Activated CD8-positive, alpha-beta memory T cell treated with anti-CD3 and anti-CD28 coated beads, Interleukin-2, amount 50 U/mL, for 24 hours (primary cell): ENCODE results near the gene ABHD12.
"Not testable (repeated sequence)": the region's sequence is repeated elsewhere in the genome, so short reads cannot be mapped to it uniquely, and the experiment has no call there.

ENCODE experiments used
- DNase-seq: peaks from one replicate; pipeline ENCODE4 v3.0.0-alpha.2; 2020; ENCODE audit errors: extremely low read depth

The ABHD12 gene

DNA sequence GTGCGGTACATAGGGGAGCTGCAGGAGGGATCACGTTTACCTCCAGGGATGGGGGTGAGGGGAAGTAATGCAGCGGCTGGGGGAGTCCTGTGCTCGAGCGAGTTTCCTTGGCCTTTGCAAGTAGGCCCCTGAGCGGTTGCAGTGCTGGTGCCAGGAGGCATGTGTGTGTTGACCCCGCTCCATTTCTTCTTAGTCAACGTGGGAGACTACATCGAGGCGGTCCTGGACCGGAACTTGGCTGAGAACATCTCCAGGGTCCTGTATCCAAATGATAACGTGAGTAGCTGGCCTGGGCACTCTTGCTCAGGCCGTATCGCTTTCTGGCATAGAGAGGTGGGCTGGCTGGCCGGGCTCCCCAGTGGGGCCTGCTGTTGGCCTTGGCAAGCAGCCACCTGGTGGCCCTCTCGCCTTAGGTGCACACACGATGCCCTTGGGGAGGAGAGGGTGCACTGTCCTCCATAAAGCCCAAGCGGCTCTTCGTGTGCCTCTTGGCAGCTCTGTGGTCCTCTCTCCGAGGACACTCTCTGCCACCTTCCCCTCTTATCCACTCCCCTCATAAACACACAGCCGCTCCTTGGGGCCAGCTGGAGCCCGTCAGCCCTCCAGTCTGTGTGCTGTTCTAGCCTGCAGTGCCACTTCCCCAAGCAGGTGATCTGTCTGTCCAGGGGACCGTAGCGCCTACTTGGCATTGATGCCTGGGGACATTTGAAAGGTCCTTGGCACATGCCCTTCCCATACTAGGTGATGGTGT, 113.4 kb downstream of the ABHD12 start:
- DNase-seq, result no peak

- DNase-seq, result no peak
These were observed 114.0 kb downstream of the ABHD12 start for GRCh38 chr20:25276533-25277050.

DNA sequence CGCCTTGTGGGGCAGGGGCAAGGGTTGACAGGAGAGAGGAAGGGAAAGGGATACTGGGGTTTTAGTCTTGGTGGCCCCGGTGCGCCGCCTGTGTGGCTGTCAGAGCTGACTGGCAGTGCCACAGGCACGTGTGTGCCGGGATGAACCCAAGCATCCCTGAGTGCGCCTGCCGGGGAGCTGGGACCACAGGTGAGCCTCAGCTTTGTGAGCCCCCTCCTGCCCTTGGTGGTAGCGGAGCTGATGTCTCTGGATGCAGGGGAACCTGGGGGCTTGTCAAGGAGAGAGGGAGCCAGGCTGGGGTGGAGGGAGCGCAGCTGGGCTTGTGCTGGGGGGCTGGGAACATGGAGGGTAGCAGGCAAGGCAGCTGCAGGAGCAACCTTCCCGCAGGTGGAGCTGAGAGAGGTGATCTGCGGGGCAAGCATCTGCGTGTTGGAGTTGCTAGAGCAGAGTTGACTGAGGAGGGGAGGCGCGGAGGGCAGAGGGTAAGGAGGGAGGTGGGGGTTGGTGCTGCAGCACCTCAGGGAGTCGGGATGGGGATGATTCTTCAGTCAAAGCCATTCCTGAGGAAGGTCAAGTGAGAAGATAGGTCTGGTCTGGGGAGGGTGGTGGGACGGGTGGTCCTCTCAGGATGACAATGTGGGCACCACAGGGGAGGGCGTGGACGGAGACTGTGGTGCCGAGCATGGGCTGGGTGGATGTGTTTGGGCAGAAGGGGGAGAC, 114.7 kb downstream of the ABHD12 start:
- DNase-seq, result no peak

DNA sequence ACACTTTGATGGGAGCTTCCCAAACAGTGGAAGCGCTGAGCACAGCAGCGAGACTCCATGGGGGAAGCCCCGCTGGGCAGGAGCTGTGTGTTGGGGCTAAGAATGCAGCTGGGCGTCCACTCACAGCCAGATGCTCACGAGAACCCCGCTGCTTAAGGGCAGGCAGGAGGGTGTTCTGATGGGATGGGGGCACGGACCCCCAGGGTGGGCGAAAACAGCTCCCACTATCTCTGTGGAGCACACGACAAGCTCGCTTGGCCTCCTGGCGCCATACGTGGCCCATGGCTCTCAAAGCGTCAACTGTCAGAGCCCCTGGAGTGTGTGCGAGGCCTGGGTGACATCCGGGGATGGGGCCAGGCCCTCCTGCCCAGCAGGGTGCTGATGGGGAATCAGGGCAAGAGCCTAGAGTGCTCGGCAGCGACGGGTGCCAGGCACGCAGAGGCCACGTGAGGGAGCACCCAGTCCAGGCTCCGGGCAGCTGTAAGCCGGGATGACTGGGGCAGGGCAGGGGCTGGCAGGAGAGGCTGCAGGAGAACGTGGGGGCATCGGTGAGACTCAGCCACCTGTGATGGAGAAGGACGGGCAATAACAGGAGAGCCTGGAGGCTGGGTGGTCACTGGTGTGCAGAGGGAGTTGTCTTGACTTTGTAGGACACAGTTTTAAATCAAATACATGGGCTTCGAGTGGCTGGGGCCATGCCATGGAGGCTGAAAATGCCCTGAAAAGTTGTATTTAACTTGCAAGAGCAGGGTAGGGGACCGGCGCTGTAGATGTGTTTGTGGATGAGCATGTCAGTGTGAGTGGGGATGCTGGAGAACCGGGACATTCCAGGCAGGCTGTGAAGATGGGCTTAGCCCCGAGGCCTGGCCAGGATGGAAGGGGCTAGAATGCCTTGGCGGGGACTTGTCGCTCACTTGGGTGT, 115.5 kb downstream of the ABHD12 start:
- DNase-seq, result no peak

DNA sequence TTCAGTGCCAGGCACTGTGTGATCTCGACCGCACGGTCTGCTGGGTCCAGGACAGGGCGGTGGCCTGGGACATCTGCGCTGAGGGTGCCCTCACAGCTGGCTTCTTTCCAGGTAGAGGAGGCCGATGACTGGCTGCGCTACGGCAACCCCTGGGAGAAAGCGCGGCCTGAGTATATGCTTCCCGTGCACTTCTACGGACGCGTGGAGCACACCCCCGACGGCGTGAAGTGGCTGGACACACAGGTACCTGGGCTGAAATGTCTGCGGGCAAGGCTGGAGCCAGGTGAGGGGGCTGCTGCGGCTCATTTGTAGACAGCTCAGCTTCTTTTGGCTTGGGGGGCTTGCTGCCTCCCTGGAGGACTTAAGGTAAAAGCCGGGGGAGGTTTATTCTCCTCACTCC, 116.2 kb downstream of the ABHD12 start:
- no peak for DNase-seq

DNA sequence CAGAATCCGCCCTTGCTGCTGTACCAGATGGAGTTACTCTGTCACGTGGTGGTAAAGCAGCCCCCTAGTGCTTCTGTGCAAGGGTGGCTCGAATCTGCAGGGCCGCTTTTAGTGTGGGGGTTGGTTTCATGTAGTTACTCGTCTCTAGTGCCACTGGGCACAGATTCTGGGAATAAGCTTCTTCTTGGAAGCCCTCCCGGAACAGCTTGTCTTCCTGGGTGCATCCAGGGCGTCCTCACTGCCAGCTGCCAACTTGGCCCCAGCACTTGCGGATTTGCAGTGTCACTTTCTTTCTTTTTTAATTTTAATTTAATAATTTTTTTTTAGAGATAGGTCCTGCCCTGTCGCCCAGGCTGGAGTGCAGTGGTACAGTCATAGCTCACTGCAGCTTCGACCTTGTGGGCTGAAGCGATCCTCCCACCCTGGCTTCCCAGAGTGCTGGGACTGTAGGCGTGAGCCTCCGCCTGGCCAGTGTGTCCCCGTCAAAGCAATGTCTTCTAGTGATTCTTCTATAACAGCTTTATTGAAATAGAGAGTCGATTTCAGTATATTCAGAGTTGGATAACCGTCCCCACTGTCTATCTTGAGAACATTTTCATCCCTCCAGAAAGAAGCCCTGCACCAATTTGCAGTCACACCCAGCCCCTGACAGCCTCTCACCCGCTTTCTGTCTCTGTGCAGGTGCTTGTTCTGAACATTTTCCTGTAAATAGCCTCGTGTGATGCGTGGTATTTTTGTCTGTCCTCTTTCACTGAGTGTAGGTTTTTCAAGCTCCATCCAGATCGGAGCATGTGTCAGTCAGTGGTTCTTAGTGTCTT, 116.9 kb downstream of the ABHD12 start:
- DNase-seq, result no peak

DNA sequence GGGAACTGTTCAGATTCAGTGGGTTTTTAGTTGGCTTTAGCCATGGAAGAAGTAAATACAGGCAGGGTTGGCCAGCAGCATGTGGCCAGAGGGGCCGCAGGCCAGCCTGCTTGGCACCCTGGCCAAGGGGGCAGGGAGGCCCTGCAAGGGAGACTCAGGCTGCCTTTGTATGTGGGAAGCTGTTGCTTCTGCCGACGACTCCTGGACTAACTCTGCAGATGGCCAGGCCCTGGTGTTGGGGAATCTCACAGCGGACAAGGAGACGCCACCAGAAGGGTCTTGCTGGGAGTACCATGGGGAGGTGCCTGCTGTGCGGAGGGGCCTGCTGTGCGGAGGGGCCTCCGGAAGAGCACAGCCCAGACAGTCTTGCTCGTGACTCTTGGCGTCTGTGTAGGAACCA, 117.6 kb downstream of the ABHD12 start:
- DNase-seq, result no peak

- no peak for DNase-seq
These were observed 118.2 kb downstream of the ABHD12 start for GRCh38 chr20:25272223-25273000.

DNA sequence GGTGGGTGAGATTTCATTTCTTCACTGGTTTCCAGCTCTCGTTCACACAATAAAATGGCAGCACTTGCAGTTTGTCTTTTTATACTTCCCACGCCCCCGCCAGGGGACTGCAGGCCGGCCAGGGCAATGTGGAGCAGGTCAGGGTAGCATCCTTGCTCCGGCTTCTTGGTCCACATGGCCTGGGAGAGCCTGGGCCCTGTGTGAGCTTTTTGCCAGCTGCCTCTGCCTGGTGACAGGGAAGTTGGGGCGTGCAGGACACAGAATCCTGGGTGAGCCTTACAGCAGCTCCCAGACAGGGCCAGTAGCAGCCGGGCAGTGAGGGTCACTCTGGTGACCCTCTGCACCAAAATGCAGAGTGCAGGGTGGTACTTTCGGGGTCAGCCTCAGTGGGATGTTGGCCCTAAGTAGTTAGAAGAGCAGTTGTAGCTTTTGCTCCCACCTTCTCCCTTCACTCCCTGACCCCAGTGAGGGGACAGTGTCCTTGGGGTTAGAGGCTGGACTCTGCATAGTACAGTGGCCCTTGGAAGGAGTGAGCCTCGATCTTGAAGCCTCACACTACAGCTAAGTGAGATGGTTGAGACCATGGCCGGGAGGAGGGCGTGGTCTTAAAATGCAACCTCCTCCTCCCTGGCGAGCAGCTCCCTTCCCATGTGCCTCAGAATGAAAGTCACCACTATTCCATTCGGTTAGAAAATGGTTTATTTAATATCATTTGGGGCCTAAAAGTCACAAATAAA, 119.0 kb downstream of the ABHD12 start:
- no peak for DNase-seq

- DNase-seq, result no peak
These were observed 119.8 kb downstream of the ABHD12 start for GRCh38 chr20:25270829-25271251.

DNA sequence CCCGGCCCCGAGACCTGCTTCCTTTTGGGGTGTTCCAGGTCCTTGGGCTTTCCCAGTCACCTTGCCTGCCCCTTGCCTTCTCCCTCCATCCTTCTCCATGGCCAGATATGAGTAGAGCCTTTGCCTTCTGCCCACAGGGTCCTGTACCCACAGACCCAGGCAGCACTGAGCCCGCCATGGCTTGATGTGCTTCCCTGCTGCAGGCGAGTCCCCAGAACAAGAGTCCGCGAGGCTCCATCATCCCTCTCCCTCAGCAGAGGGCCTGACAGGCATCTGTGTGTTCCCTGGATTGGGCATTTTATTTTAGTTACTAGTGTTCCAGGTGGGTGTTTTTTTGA, 120.8 kb downstream of the ABHD12 start:
- no peak for DNase-seq

GRCh38 chr20:25269057-25269832, 121.4 kb downstream of the ABHD12 start:
- DNase-seq, result no peak

- DNase-seq, result not testable (repeated sequence)
These were observed 129.7 kb downstream of the ABHD12 start for GRCh38 chr20:25260770-25261437.

GRCh38 chr20:25259788-25260254, 130.8 kb downstream of the ABHD12 start:
- no peak for DNase-seq

- no peak for DNase-seq
These were observed 131.3 kb downstream of the ABHD12 start for GRCh38 chr20:25259358-25259757.

GRCh38 chr20:25258828-25259227, 131.8 kb downstream of the ABHD12 start:
- no peak for DNase-seq

DNA sequence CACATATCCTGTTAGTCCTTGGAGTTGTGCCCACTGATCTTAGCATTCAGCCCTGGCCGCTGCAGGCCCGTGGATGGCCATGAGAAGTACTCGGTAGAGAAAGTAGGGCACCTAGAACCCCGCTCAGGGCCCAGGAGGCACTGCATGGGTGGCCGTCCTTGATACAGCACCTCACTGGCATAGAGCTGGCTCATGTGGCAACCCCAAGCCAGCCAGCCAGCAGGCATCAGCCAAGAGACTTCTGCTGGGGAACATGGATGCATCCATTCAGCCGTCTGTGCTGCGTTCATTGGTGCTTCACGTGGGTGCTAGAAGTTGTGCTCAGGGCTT, 132.2 kb downstream of the ABHD12 start:
- no peak for DNase-seq

DNA sequence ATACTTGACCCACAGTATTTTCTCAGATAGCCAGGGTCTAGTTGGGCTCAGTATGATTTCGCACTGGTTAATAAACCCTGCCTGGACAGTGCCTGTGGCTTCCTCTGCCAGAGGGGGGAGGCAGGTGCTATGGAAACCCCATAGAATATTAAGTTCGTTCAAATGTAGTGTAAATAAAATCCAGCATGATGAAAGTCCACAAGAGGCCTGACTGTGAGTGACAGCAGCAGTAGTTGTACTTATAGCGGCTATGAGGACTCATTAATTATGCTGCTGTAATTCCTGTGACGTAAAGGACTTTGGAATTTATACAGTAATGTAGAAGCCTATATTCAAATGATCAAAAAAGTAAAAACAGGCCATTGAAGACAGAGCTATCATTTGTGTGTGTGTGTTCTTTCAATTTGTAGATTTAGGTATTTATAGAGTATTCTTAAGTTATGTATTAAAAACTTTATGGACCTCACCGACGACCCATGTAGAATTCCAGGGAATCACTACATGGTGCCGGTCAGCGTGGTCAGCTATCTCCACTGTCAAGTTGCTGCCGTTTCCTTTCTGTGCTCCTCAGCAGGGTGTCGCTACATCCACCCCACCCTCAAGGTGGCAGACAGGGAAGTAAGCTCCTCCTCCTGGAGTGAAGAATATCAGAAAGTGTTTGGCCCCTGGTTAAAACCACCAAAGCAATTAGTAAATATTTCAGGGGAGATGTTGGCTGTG, 132.7 kb downstream of the ABHD12 start:
- no peak for DNase-seq
